H9 (cell line): Measurements from ENCODE around the gene ADARB2. TPM values are rescaled to one million over a fixed set of nuclear protein-coding genes. Genes with fewer than 3 reads are reported as not detected.

Experiments
- DNase-seq: peaks from one replicate; pipeline ENCODE4 v3.0.0-alpha.2; 2017
- H2AFZ ChIP-seq: one replicate; pipeline ENCODE4 v1.6.1; 2013; ENCODE audit warnings: mild to moderate bottlenecking, low read length, control low read depth, moderate library complexity
- H2AK5ac ChIP-seq: 2 replicates; pipeline ENCODE4 v1.6.1; 2013; ENCODE audit warnings: low read length, control low read depth, mixed read lengths; ENCODE audit not compliant: insufficient read length
- H2BK120ac ChIP-seq: one replicate; pipeline ENCODE4 v1.6.1; 2013; ENCODE audit warnings: low read depth, mild to moderate bottlenecking, low read length, control low read depth, inconsistent platforms; ENCODE audit not compliant: poor library complexity, severe bottlenecking
- H2BK12ac ChIP-seq: 2 replicates; pipeline ENCODE4 v1.6.1; 2013; ENCODE audit warnings: low read length, control low read depth, mixed read lengths, low read depth; ENCODE audit not compliant: insufficient read length
- H2BK15ac ChIP-seq: 2 replicates; pipeline ENCODE4 v1.6.1; 2013; ENCODE audit warnings: low read depth, low read length, control low read depth
- H2BK20ac ChIP-seq: one replicate; pipeline ENCODE4 v1.6.1; 2013; ENCODE audit warnings: low read depth, mild to moderate bottlenecking, low read length, control low read depth, inconsistent platforms; ENCODE audit not compliant: poor library complexity, severe bottlenecking
- H2BK5ac ChIP-seq: 2 replicates; pipeline ENCODE4 v1.6.1; 2013; ENCODE audit warnings: low read length, control low read depth, mixed read lengths; ENCODE audit not compliant: insufficient read length
- H3K14ac ChIP-seq: 2 replicates; pipeline ENCODE4 v1.6.1; 2013; ENCODE audit warnings: low read length, control low read depth; ENCODE audit not compliant: insufficient read depth
- H3K18ac ChIP-seq: 2 replicates; pipeline ENCODE4 v1.6.1; 2013; ENCODE audit warnings: low read depth, mild to moderate bottlenecking, mixed read lengths, low read length, control low read depth; ENCODE audit not compliant: insufficient read length
- H3K23ac ChIP-seq: 2 replicates; pipeline ENCODE4 v1.6.1; 2013; ENCODE audit warnings: low read length, control low read depth, mixed read lengths, low read depth; ENCODE audit not compliant: insufficient read length
- H3K23me2 ChIP-seq: 2 replicates; pipeline ENCODE4 v1.6.1; 2013; ENCODE audit warnings: low read depth, mild to moderate bottlenecking, mixed read lengths, low read length, control low read depth; ENCODE audit not compliant: insufficient read length, poor library complexity, severe bottlenecking
- H3K27ac ChIP-seq: 2 replicates; pipeline ENCODE4 v1.5.1; 2013; ENCODE audit warnings: low read length, control low read depth, mixed read lengths, low read depth; ENCODE audit not compliant: insufficient read length
- H3K27me3 ChIP-seq: 2 replicates; pipeline ENCODE4 v1.6.1; 2013; ENCODE audit warnings: low read length, control low read depth, inconsistent platforms; ENCODE audit not compliant: insufficient read depth
- H3K4ac ChIP-seq: 2 replicates; pipeline ENCODE4 v1.6.1; 2013; ENCODE audit warnings: low read depth, mild to moderate bottlenecking, control low read depth, inconsistent platforms, low read length, moderate library complexity
- H3K4me1 ChIP-seq: 2 replicates; pipeline ENCODE4 v1.6.1; 2013; ENCODE audit warnings: low read length, control low read depth, inconsistent platforms; ENCODE audit not compliant: insufficient read depth
- H3K4me2 ChIP-seq: 2 replicates; pipeline ENCODE4 v1.6.1; 2013; ENCODE audit warnings: low read length, control low read depth, mixed read lengths; ENCODE audit not compliant: insufficient read length, insufficient read depth
- H3K56ac ChIP-seq: 2 replicates; pipeline ENCODE4 v1.6.1; 2013; ENCODE audit warnings: low read depth, mild to moderate bottlenecking, mixed read lengths, low read length, control low read depth; ENCODE audit not compliant: insufficient read length
- H3K79me1 ChIP-seq: 2 replicates; pipeline ENCODE4 v1.6.1; 2013; ENCODE audit warnings: low read depth, mild to moderate bottlenecking, moderate library complexity, low read length, control low read depth, inconsistent platforms; ENCODE audit not compliant: insufficient read depth, poor library complexity, severe bottlenecking
- H3K79me2 ChIP-seq: 2 replicates; pipeline ENCODE4 v1.6.1; 2013; ENCODE audit warnings: low read length, control low read depth, inconsistent platforms; ENCODE audit not compliant: insufficient read depth
- H3K9ac ChIP-seq: 2 replicates; pipeline ENCODE4 v1.6.1; 2013; ENCODE audit warnings: low read length, control low read depth, mixed read lengths; ENCODE audit not compliant: insufficient read length; ENCODE audit errors: extremely low read depth
- H3K9me3 ChIP-seq: one replicate; pipeline ENCODE4 v1.6.1; 2013; ENCODE audit warnings: low read depth, low read length, inconsistent platforms; ENCODE audit not compliant: control insufficient read depth
- H3T11ph ChIP-seq: one replicate; pipeline ENCODE4 v1.6.1; 2013; ENCODE audit warnings: mild to moderate bottlenecking, low read length, control low read depth, inconsistent platforms
- H4K20me1 ChIP-seq: one replicate; pipeline ENCODE4 v1.6.1; 2013; ENCODE audit not compliant: control insufficient read depth, insufficient read length, insufficient read depth
- H4K5ac ChIP-seq: 2 replicates; pipeline ENCODE4 v1.6.1; 2013; ENCODE audit warnings: low read depth, mild to moderate bottlenecking, mixed read lengths, low read length, control low read depth; ENCODE audit not compliant: insufficient read length
- H4K8ac ChIP-seq: replicated peaks from 2 replicates; pipeline ENCODE4 v1.6.1; 2013; ENCODE audit warnings: low read length, control low read depth, mixed read lengths, low read depth; ENCODE audit not compliant: insufficient read length
- H4K91ac ChIP-seq: 2 replicates; pipeline ENCODE4 v1.6.1; 2013; ENCODE audit warnings: low read depth, mild to moderate bottlenecking, moderate library complexity, mixed read lengths, low read length, control low read depth; ENCODE audit not compliant: insufficient read length
- H3K27ac Mint-ChIP-seq, 3 experiments: 2 replicates in 2 of 3; 3 replicates in 1 of 3; pipeline ENCODE4 v1.8.0; 2020 to 2021; ENCODE audit warnings: mixed read lengths in 3 of 3, mild to moderate bottlenecking in 1 of 3, moderate library complexity in 1 of 3
- H3K27me3 Mint-ChIP-seq: 2 replicates; pipeline ENCODE4 v1.8.0; 2021; ENCODE audit warnings: low read depth, mild to moderate bottlenecking, moderate library complexity, mixed read lengths
- H3K36me3 Mint-ChIP-seq, 3 experiments: 2 replicates in 2 of 3; 3 replicates in 1 of 3; pipeline ENCODE4 v1.8.0; 2020 to 2021; ENCODE audit warnings: low read depth in 3 of 3, mixed read lengths in 3 of 3; ENCODE audit not compliant: insufficient read depth in 1 of 3
- H3K4me1 Mint-ChIP-seq, 2 experiments: 2 replicates each; pipeline ENCODE4 v1.8.0; 2020; ENCODE audit warnings: mixed read lengths in 2 of 2
- H3K4me3 Mint-ChIP-seq, 2 experiments: 2 replicates in 1 of 2; 3 replicates in 1 of 2; pipeline ENCODE4 v1.8.0; 2020 to 2021; ENCODE audit warnings: mild to moderate bottlenecking in 2 of 2, mixed read lengths in 2 of 2, moderate library complexity in 1 of 2
- H3K9me3 Mint-ChIP-seq, 2 experiments: 2 replicates in 1 of 2; 3 replicates in 1 of 2; pipeline ENCODE4 v1.8.0; 2020; ENCODE audit warnings: mild to moderate bottlenecking in 2 of 2, mixed read lengths in 2 of 2, moderate library complexity in 1 of 2
- CTCF ChIP-seq: fragments of 200-600 bp; sonication (generic); conservative IDR thresholded peaks from 3 replicates; pipeline ENCODE4 v1.8.0; 2021; ENCODE audit warnings: antibody characterized with exemption, mild to moderate bottlenecking
- WGBS: extraction: QIAGEN DNeasy Blood & Tissue Kit; methylation state at CpG from one replicate; pipeline ENCODE4 v1.1.7; 2013; ENCODE audit warnings: missing lambda C conversion rate, low lambda C conversion rate, mixed read lengths; ENCODE audit not compliant: insufficient read length; ENCODE audit errors: extremely low coverage; 5-methylcytosine and 5-hydroxymethylcytosine counted together
- total RNA-seq: library from RNA; stranded (reverse); gene quantifications from 2 replicates; pipeline ENCODE4 v1.2.1, GENCODE V29; 2021

ADARB2 gene
- total RNA-seq, 1 experiment from 2014 or later = 0.87 TPM

GRCh38 chr10:1394155-1394912 is 343.0 kb downstream of the ADARB2 start:
- no peak overlapping the region for H3K4me3 Mint-ChIP-seq

More at GRCh38 chr10:1394155-1394912, 343.0 kb downstream of the ADARB2 start:
- Histone ChIP-seq H4K20me1 (no peaks in the 10 kb centered on the region), H2BK120ac (no peak overlapping the region), H3K56ac (peak overlapping the region; percentile 46), H2BK20ac (no peak overlapping the region), H3K18ac (no peak overlapping the region), H3K9ac (no peak overlapping the region), H3K27ac (no peak overlapping the region), H3K14ac (peak overlapping the region; percentile 40; the same call in 1 of the 2 replicates), H4K5ac (no peak overlapping the region), H3K9me3 (no peaks in the 10 kb centered on the region), H2BK5ac (no peak overlapping the region), H3K4me2 (no peak overlapping the region), H4K8ac (no peak overlapping the region), H3K23me2 (no peaks in the 10 kb centered on the region), H2BK15ac (no peak overlapping the region), H3K27me3 (no peaks in the 10 kb centered on the region), H2BK12ac (no peak overlapping the region), H4K91ac (no peak overlapping the region), H3K79me1 (no peaks in the 10 kb centered on the region), H3K4ac (no peak overlapping the region), H3K23ac (no peak overlapping the region), H3T11ph (no peak overlapping the region), H2AFZ (no peak overlapping the region), H3K4me1 (no peaks in the 10 kb centered on the region), H2AK5ac (no peak overlapping the region), H3K79me2 (no peaks in the 10 kb centered on the region)
- no peak for TF ChIP-seq CTCF
- Mint-ChIP-seq H3K36me3 (no peaks in the 10 kb centered on the region; a peak in 1 of 7 replicates), H3K4me1 (peaks cover 5 to 13% of the 10 kb centered on the region in 2 experiments; a peak in 3 of 4 replicates), H3K27me3 (peaks cover 3% of the 10 kb centered on the region), H3K27ac (peak overlapping the region in 2 of 3 experiments; percentile 24 to 66; a peak in 2 of 7 replicates), H3K9me3 (no peaks in the 10 kb centered on the region)
- DNase-seq = no peak
- WGBS = no CpG with 5 or more reads among the region's 13 CpGs
